GM19397 (cell line): Measurements from ENCODE around the gene HAPLN3.

Experiments used
- ATAC-seq: cut with Tn5 transposase; IDR thresholded peaks from one replicate; pipeline ENCODE4 v1.9.1; 2021; ENCODE audit warnings: mild to moderate bottlenecking, moderate library complexity; ENCODE audit not compliant: unreplicated experiment

HAPLN3 gene

GRCh38 chr15:88897142-88897455 is 1.8 kb upstream of the HAPLN3 start:
- ATAC-seq, result no peak

- ATAC-seq, result no peak
These were observed 1.1 kb upstream of the HAPLN3 start for GRCh38 chr15:88896333-88897033.

DNA sequence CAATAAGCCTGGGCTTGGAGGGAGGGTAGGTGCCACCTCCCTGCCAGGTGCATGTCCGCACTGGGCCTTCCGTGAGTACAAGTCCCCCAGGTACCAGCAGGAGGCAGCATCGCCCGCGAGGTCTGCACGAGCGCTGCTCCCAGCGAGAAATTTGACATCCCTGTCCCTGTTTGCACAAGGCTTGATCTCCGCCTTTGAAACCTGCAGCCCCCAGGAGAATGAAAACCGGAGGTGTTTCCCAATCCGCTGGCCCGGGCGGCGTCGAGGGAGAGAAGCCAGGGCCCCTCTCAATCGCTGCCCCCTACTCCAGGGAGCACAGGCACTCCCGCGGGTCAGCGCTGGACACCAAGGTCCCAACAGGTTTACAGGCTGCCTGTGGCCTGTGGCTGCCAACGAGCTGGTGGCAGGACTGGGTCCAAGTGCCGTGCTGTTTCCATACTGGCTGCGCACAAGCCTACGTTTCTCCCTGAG is 961 bp downstream of the HAPLN3 start:
- ATAC-seq, result no peak

GRCh38 chr15:88891540-88892254 is 3.6 kb downstream of the HAPLN3 start:
- ATAC-seq, result no peak

- no peak for ATAC-seq
These were observed 4.8 kb downstream of the HAPLN3 start for GRCh38 chr15:88890495-88890894.

- no peak for ATAC-seq
These were observed 6.6 kb downstream of the HAPLN3 start for GRCh38 chr15:88888719-88889118.

- no peak for ATAC-seq
These were observed 8.2 kb downstream of the HAPLN3 start for GRCh38 chr15:88887068-88887580.

GRCh38 chr15:88882785-88883184 is 12.6 kb downstream of the HAPLN3 start:
- no peak for ATAC-seq

- no peak for ATAC-seq
These were observed 13.6 kb downstream of the HAPLN3 start for GRCh38 chr15:88881775-88882174.

- ATAC-seq, result no peak
These were observed 14.2 kb downstream of the HAPLN3 start for GRCh38 chr15:88880944-88881740.

DNA sequence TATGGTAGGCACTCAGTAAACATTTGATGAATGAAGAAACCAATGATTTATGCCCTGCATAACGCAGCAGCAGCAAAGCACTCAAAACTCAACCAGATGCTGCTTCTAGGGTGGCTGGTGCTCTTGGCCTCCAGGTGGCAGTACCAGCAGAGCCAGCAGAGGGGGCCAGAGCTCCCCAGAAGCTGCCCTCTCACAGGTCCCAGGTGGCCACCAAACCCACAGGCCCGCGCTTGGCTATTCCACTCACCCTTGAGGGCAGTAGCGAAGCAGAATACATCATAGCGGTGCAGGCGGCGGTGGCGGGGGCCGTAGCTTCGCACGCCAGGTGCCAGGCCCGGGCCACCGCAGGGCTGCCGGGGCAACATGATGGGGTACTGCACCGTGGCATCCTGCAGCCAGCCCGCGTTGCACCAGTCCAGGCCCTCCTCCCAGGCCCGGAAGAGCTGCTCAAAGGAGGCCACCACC is 16.6 kb downstream of the HAPLN3 start:
- no peak for ATAC-seq

- ATAC-seq, result no peak
These were observed 17.4 kb downstream of the HAPLN3 start for GRCh38 chr15:88877906-88878305.

DNA sequence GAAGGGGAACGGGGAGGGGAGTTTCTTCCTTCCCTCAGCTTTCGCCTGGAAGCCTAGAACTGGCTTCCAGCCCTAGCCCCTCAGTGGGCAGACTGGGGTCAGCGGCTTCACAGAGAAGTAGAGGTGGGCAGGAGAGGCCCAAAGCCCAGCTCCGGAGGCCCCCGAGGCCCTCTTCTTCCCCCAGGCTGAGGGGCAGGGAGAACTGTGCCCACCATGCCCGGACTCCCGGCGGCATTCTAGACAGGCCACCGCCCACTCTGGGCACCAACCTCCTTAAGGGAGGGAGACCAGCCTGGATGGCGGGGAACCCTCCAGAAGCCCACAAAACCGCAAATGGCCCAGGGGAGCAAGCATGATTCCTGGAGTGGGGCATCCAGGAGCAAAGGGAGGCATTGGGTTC is 17.9 kb downstream of the HAPLN3 start:
- ATAC-seq, result no peak

GRCh38 chr15:88876573-88876972 is 18.8 kb downstream of the HAPLN3 start:
- no peak for ATAC-seq

- ATAC-seq, result no peak
These were observed 20.7 kb downstream of the HAPLN3 start for GRCh38 chr15:88874684-88875083.

DNA sequence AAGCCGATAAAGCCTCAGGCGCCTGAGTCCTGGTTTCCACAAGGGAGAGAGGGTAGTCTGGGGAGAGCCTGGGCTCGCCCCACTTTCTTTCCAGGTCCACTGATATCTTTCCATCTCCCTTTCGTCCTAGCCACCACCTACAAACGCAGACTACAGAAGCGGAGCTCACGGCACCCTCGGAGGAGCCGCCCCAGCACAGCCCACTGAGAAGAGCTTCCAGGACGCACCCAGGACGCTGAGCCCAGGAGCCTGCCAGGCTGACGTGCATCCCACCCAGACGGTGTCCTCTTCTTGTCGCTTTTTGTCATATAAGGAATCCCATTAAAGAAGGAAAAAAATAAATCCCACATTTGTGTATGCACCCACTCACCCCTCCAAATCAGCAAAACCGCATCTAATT is 21.1 kb downstream of the HAPLN3 start:
- ATAC-seq, result no peak

DNA sequence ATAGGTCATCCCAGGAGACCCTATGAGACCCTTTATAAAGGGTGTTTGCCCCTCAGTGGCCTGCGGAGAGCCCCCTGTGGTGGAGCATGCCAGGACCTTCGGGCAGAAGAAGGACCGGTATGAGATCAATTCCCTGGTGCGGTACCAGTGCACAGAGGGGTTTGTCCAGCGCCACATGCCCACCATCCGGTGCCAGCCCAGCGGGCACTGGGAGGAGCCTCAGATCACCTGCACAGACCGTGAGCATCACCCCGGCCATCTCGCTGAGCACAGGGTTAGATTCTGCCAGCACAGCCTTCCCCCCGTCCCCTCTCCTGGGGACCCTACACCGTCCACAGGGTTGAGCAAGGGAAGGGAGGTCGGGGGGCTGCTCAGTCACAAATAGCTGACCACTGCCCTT is 21.6 kb downstream of the HAPLN3 start:
- no peak for ATAC-seq

DNA sequence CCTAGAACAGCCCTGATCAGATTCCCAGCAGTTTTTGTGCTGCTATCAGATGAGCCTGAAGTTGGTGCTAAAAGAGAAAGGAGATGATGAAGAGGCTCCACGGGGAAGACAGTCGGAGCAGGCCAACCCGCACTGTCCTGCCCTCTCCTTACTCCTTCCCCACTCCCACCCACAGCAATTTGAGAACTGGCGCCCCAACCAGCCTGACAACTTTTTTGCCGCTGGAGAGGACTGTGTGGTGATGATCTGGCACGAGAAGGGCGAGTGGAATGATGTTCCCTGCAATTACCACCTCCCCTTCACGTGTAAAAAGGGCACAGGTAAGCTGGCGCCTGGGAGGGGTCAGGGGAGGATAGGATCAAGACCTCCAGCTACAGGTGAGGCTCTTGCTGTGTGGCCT is 22.6 kb downstream of the HAPLN3 start:
- no peak for ATAC-seq

DNA sequence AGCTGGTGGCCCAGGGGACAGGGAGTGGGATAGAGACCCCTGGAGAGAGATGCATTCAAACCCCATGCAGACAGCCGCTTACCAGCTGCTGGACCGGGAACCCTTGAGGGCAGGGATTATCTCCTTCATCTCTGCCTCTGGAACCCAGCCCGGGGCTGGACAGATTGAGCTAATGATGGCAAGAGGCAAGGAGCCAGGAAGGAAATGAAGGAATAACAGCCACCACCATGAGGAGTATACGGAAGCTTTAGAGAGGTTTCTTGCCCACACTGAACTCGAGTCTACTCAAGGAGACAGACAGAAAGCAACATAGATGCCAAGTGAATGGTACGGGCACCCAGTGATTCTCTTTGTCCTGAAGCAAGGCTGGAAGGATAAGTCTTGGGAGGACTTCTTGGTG is 23.2 kb downstream of the HAPLN3 start:
- ATAC-seq, result no peak

- no peak for ATAC-seq
These were observed 24.0 kb downstream of the HAPLN3 start for GRCh38 chr15:88871313-88871712.

DNA sequence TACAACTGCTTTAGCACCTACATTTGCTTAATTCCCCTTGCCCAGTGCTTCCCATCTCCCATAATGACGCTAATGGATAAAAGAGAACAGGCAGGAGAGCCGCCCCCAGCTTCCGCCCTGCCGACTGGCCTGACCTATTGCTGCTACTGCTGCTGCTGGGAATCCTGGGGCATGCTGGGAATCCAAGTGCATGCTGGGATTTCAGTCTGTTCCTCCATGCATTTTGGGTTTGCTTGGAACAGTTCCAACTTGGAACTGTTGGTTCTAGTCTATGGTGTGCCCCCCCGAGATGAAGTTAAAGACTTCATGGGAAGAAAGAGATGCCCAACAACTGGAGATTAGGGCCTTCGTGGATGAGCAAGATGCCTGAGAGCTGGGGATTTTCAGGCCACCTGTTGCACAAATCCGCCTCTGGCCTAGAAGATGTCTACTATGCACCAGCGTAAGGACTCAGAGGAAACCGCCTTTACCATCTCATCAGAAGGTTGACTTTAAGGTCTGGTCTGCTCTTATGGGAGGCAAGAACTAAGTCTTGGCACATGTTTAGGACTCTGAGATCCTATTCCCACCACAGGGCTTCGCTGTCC is 29.0 kb downstream of the HAPLN3 start:
- no peak for ATAC-seq
